SK-N-MC (cell line): Measurements from ENCODE around the gene DUSP28.

Experiments used
- EZH2 ChIP-seq: fragments of 200-600 bp; sonication (generic); IDR thresholded peaks from one replicate; pipeline ENCODE4 v1.6.1; 2017; ENCODE audit warnings: antibody characterized with exemption
- FOXP2 ChIP-seq: optimal IDR thresholded peaks from 2 replicates; pipeline ENCODE3; 2011; ENCODE audit warnings: mild to moderate bottlenecking, moderate library complexity; ENCODE audit not compliant: insufficient read depth; ENCODE audit errors: extremely low read length, control extremely low read depth
- POLR2AphosphoS5 ChIP-seq: IDR thresholded peaks from 2 replicates; pipeline ENCODE4 v1.6.1; 2012; ENCODE audit warnings: mild to moderate bottlenecking, low read depth, low read length, borderline replicate concordance

- TF ChIP-seq POLR2AphosphoS5 (no peak), EZH2 (no peak), FOXP2 (no peak)
These were observed 6.1 kb upstream of the DUSP28 start for GRCh38 chr2:240553956-240554480.
